HEK293 (cell line): ENCODE results near the gene LAMTOR2.
A peak's percentile ranks its signal among the peaks of the same experiment; 100 is the strongest.

Experiments
- CTCF ChIA-PET: fragments of 350-600 bp; formaldehyde crosslinking; extraction: SDS; loops from one replicate; lab custom pipeline; 2021; ENCODE audit warnings: antibody characterized with exemption; lab: Yijun Ruan, JAX
- POLR2A ChIA-PET: fragments of 300-600 bp; formaldehyde crosslinking; extraction: SDS; loops from one replicate; lab custom pipeline; 2020; ENCODE audit warnings: antibody characterized with exemption, inconsistent platforms; lab: Yijun Ruan, JAX
- H3K27ac ChIP-seq: fragments of 200-500 bp; sonication (Bioruptor generic); 2 replicates; pipeline ENCODE4 v1.5.1; 2014; ENCODE audit warnings: low read depth, low read length, control low read depth, inconsistent platforms; ENCODE audit errors: extremely low read depth
- H3K36me3 ChIP-seq, 2 experiments: fragments of 200-500 bp in 1 of 2; sonication (Bioruptor generic) in 1 of 2; 1 replicate in 1 of 2; 2 replicates in 1 of 2; pipeline ENCODE4 v1.5.1; 2014 to 2017; ENCODE audit warnings: inconsistent platforms in 2 of 2, low read length in 2 of 2; ENCODE audit not compliant: control insufficient read depth in 2 of 2, insufficient read depth in 1 of 2
- H3K4me1 ChIP-seq: fragments of 200-500 bp; sonication (Bioruptor generic); 2 replicates; pipeline ENCODE4 v1.5.1; 2014; ENCODE audit warnings: mild to moderate bottlenecking, low read length, inconsistent platforms; ENCODE audit not compliant: control insufficient read depth, insufficient read depth
- H3K4me3 ChIP-seq: 2 replicates; pipeline ENCODE4 v1.5.1; 2011; ENCODE audit warnings: low read depth, mild to moderate bottlenecking, control low read depth, low read length, moderate library complexity
- H3K9me3 ChIP-seq: fragments of 200-500 bp; sonication (Bioruptor generic); 2 replicates; pipeline ENCODE4 v1.5.1; 2014; ENCODE audit warnings: low read depth, low read length, inconsistent platforms; ENCODE audit not compliant: control insufficient read depth, insufficient read depth
- EGR2 ChIP-seq: fragments of 450-650 bp; formaldehyde crosslinking; IDR thresholded peaks from 2 replicates; pipeline ENCODE4 v1.5.1; 2016; ENCODE audit warnings: low read depth, missing biosample characterization, missing genetic modification characterization
- FEZF1 ChIP-seq: fragments of 450-650 bp; formaldehyde crosslinking; IDR thresholded peaks from 2 replicates; pipeline ENCODE4 v1.5.1; 2016; ENCODE audit warnings: missing biosample characterization, missing genetic modification characterization
- GLIS1 ChIP-seq: fragments of 450-650 bp; formaldehyde crosslinking; IDR thresholded peaks from 2 replicates; pipeline ENCODE4 v1.5.1; 2016; ENCODE audit warnings: missing biosample characterization, missing genetic modification characterization
- IKZF3 ChIP-seq: fragments of 450-650 bp; IDR thresholded peaks from 2 replicates; pipeline ENCODE4 v1.5.0; 2018; ENCODE audit warnings: missing biosample characterization, mild to moderate bottlenecking, missing genetic modification characterization, moderate library complexity
- KLF1 ChIP-seq: fragments of 450-650 bp; formaldehyde crosslinking; IDR thresholded peaks from 2 replicates; pipeline ENCODE4 v1.5.1; 2016; ENCODE audit warnings: missing biosample characterization, missing genetic modification characterization
- KLF17 ChIP-seq: fragments of 450-650 bp; formaldehyde crosslinking; IDR thresholded peaks from 2 replicates; pipeline ENCODE4 v1.5.1; 2016; ENCODE audit warnings: missing biosample characterization, missing genetic modification characterization
- SP7 ChIP-seq: fragments of 450-650 bp; formaldehyde crosslinking; IDR thresholded peaks from 2 replicates; pipeline ENCODE4 v1.5.1; 2016; ENCODE audit warnings: missing biosample characterization, missing genetic modification characterization
- WT1 ChIP-seq: fragments of 450-650 bp; formaldehyde crosslinking; IDR thresholded peaks from 2 replicates; pipeline ENCODE4 v1.5.1; 2016; ENCODE audit warnings: missing biosample characterization, missing genetic modification characterization
- YY2 ChIP-seq: fragments of 450-650 bp; formaldehyde crosslinking; IDR thresholded peaks from 2 replicates; pipeline ENCODE4 v1.5.1; 2016; ENCODE audit warnings: missing biosample characterization, missing genetic modification characterization
- ZBTB44 ChIP-seq: fragments of 450-650 bp; IDR thresholded peaks from 2 replicates; pipeline ENCODE4 v1.5.1; 2018; ENCODE audit warnings: missing biosample characterization, mild to moderate bottlenecking, missing genetic modification characterization
- ZBTB48 ChIP-seq: fragments of 450-650 bp; formaldehyde crosslinking; IDR thresholded peaks from 2 replicates; pipeline ENCODE4 v1.5.1; 2016; ENCODE audit warnings: missing biosample characterization, missing genetic modification characterization
- ZBTB8A ChIP-seq: fragments of 450-650 bp; formaldehyde crosslinking; IDR thresholded peaks from 2 replicates; pipeline ENCODE4 v1.5.1; 2016; ENCODE audit warnings: missing biosample characterization, missing genetic modification characterization
- ZIC2 ChIP-seq: fragments of 450-650 bp; formaldehyde crosslinking; IDR thresholded peaks from 2 replicates; pipeline ENCODE4 v1.5.1; 2016; ENCODE audit warnings: missing biosample characterization, missing genetic modification characterization
- ZNF133 ChIP-seq: fragments of 450-650 bp; formaldehyde crosslinking; IDR thresholded peaks from 2 replicates; pipeline ENCODE4 v1.5.1; 2016; ENCODE audit warnings: missing biosample characterization, missing genetic modification characterization
- ZNF292 ChIP-seq: fragments of 450-650 bp; formaldehyde crosslinking; IDR thresholded peaks from 2 replicates; pipeline ENCODE4 v1.5.1; 2016; ENCODE audit warnings: low read depth, missing biosample characterization, missing genetic modification characterization, borderline replicate concordance
- ZNF555 ChIP-seq: fragments of 450-650 bp; formaldehyde crosslinking; conservative IDR thresholded peaks from 2 replicates; pipeline ENCODE4 v1.5.1; 2017; ENCODE audit warnings: missing biosample characterization, mild to moderate bottlenecking, missing genetic modification characterization, inconsistent platforms
- ZNF596 ChIP-seq: fragments of 450-650 bp; IDR thresholded peaks from 2 replicates; pipeline ENCODE4 v1.5.0; 2018; ENCODE audit warnings: missing biosample characterization, mild to moderate bottlenecking, missing genetic modification characterization, moderate library complexity
- ZNF600 ChIP-seq: fragments of 450-650 bp; formaldehyde crosslinking; IDR thresholded peaks from 2 replicates; pipeline ENCODE4 v1.5.1; 2016; ENCODE audit warnings: missing biosample characterization, missing genetic modification characterization
- ZNF629 ChIP-seq: fragments of 450-650 bp; formaldehyde crosslinking; IDR thresholded peaks from 2 replicates; pipeline ENCODE4 v1.5.1; 2017; ENCODE audit warnings: missing biosample characterization, missing genetic modification characterization
- ZSCAN4 ChIP-seq: fragments of 450-650 bp; formaldehyde crosslinking; IDR thresholded peaks from 2 replicates; pipeline ENCODE4 v1.5.1; 2017; ENCODE audit warnings: missing biosample characterization, missing genetic modification characterization
- ZSCAN5A ChIP-seq: fragments of 450-650 bp; formaldehyde crosslinking; IDR thresholded peaks from 2 replicates; pipeline ENCODE4 v1.5.1; 2016; ENCODE audit warnings: missing biosample characterization, missing genetic modification characterization
- TF ChIP-seq, protein P1 (sequence below): fragments of 450-650 bp; formaldehyde crosslinking; IDR thresholded peaks from 2 replicates; pipeline ENCODE4 v1.5.1; 2016; ENCODE audit warnings: missing biosample characterization, missing genetic modification characterization
- TF ChIP-seq, protein P2 (sequence below): fragments of 450-650 bp; formaldehyde crosslinking; IDR thresholded peaks from 2 replicates; pipeline ENCODE4 v1.5.1; 2016; ENCODE audit warnings: missing biosample characterization, missing genetic modification characterization
- TF ChIP-seq, protein P3 (sequence below): fragments of 450-650 bp; formaldehyde crosslinking; IDR thresholded peaks from 2 replicates; pipeline ENCODE4 v1.5.1; 2017; ENCODE audit warnings: missing biosample characterization, missing genetic modification characterization

The LAMTOR2 gene

GRCh38 chr1:156062189-156062588 lies 7.6 kb downstream of the LAMTOR2 start:
- H3K4me1 ChIP-seq = peaks cover 4% of the 10 kb centered on the region; the same call in 1 of the 2 replicates
- no peak overlapping the region for H3K4me3 ChIP-seq
- TF ChIP-seq ZNF292 (no peak), ZNF596 (no peak), WT1 (tag by site-specific recombination) (no peak), ZSCAN5A (tag by site-specific recombination) (no peak), KLF1 (tag by site-specific recombination) (peak; percentile 81)
- peaks cover 0 to 14% of the 10 kb centered on the region in 2 experiments; a peak in 1 of 3 replicates for H3K36me3 ChIP-seq
- no peaks in the 10 kb centered on the region for H3K9me3 ChIP-seq
- POLR2A ChIA-PET = interaction anchor here (0.8 kb wide), 1 partner anchor 100 kb away, joined by 3 read pairs; no protein-coding TSS in a partner anchor
- H3K27ac ChIP-seq = no peak overlapping the region
- CTCF ChIA-PET = interaction anchor here (0.7 to 1.6 kb wide), 2 partner anchors 55 to 68 kb away, joined by 4 to 6 read pairs; no protein-coding TSS in a partner anchor

DNA sequence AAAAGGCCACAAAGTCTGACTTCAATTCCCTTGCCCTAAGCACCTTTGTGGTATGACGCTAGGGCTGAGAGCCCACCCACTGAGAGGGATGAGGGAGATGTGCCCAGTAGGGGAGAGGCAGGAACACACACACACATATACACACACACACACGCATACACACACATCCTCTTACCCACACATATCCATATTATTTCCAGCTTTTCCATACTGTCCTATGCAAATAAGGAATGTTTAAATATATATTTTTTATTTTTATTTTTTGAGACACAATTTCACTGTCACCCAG lies 9.4 kb downstream of the LAMTOR2 start:
- ChIA-PET POLR2A (interaction anchor here (1.2 kb wide), 1 partner anchor 207 kb away, joined by 3 read pairs; the partner anchor contains the start of gene GON4L), CTCF (interaction anchor here (0.5 to 7.2 kb wide), 9 partner anchors 10 to 255 kb away, joined by 3 to 65 read pairs (median 4); no protein-coding TSS in a partner anchor)
- peaks cover 4% of the 10 kb centered on the region; the same call in 1 of the 2 replicates for H3K4me1 ChIP-seq
- no peaks in the 10 kb centered on the region for H3K36me3 ChIP-seq
- no peak overlapping the region for H3K4me3 ChIP-seq
- H3K9me3 ChIP-seq = no peaks in the 10 kb centered on the region
- TF ChIP-seq ZSCAN4 (tag by site-specific recombination) (peak; percentile 71), ZBTB44 (tag by site-specific recombination) (no peak), SP7 (0 out of 2 replicates have a peak, but pooled peaks have one; percentile 18), ZNF600 (tag by site-specific recombination) (peak; percentile 63; the same call in 1 of the 2 replicates), ZNF555 (no peak), ZNF629 (peak; percentile 39; the same call in 1 of the 2 replicates), GLIS1 (tag by site-specific recombination) (peak; percentile 89), KLF17 (tag by site-specific recombination) (0 out of 2 replicates have a peak, but pooled peaks have one; percentile 16), YY2 (tag by site-specific recombination) (no peak), FEZF1 (no peak), ZIC2 (tag by site-specific recombination) (peak; percentile 89), ZBTB48 (tag by site-specific recombination) (peak; percentile 8; the same call in 1 of the 2 replicates), ZNF133 (no peak), EGR2 (tag by site-specific recombination) (peak; percentile 55; the same call in 1 of the 2 replicates), IKZF3 (0 out of 2 replicates have a peak, but pooled peaks have one; percentile 30), ZBTB8A (tag by site-specific recombination) (0 out of 2 replicates have a peak, but pooled peaks have one; percentile 18)
- TF ChIP-seq, protein P1, sequence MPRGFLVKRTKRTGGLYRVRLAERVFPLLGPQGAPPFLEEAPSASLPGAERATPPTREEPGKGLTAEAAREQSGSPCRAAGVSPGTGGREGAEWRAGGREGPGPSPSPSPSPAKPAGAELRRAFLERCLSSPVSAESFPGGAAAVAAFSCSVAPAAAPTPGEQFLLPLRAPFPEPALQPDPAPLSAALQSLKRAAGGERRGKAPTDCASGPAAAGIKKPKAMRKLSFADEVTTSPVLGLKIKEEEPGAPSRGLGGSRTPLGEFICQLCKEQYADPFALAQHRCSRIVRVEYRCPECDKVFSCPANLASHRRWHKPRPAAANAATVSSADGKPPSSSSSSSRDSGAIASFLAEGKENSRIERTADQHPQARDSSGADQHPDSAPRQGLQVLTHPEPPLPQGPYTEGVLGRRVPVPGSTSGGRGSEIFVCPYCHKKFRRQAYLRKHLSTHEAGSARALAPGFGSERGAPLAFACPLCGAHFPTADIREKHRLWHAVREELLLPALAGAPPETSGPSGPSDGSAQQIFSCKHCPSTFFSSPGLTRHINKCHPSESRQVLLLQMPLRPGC (tag by site-specific recombination) = no peak
- TF ChIP-seq, protein P2, sequence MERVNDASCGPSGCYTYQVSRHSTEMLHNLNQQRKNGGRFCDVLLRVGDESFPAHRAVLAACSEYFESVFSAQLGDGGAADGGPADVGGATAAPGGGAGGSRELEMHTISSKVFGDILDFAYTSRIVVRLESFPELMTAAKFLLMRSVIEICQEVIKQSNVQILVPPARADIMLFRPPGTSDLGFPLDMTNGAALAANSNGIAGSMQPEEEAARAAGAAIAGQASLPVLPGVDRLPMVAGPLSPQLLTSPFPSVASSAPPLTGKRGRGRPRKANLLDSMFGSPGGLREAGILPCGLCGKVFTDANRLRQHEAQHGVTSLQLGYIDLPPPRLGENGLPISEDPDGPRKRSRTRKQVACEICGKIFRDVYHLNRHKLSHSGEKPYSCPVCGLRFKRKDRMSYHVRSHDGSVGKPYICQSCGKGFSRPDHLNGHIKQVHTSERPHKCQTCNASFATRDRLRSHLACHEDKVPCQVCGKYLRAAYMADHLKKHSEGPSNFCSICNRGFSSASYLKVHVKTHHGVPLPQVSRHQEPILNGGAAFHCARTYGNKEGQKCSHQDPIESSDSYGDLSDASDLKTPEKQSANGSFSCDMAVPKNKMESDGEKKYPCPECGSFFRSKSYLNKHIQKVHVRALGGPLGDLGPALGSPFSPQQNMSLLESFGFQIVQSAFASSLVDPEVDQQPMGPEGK (tag by site-specific recombination) = peak; percentile 24; the same call in 1 of the 2 replicates
- TF ChIP-seq, protein P3, sequence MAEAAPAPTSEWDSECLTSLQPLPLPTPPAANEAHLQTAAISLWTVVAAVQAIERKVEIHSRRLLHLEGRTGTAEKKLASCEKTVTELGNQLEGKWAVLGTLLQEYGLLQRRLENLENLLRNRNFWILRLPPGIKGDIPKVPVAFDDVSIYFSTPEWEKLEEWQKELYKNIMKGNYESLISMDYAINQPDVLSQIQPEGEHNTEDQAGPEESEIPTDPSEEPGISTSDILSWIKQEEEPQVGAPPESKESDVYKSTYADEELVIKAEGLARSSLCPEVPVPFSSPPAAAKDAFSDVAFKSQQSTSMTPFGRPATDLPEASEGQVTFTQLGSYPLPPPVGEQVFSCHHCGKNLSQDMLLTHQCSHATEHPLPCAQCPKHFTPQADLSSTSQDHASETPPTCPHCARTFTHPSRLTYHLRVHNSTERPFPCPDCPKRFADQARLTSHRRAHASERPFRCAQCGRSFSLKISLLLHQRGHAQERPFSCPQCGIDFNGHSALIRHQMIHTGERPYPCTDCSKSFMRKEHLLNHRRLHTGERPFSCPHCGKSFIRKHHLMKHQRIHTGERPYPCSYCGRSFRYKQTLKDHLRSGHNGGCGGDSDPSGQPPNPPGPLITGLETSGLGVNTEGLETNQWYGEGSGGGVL (tag by site-specific recombination) = peak; percentile 52
- H3K27ac ChIP-seq = no peak overlapping the region
